Omental fat pad (tissue), 4 donors: Measurements from ENCODE around the gene NPBWR2. TPM values are rescaled to one million over a fixed set of nuclear protein-coding genes. Genes with fewer than 3 reads are reported as not detected.
A peak's percentile ranks its signal among the peaks of the same experiment; 100 is the strongest.
"Not testable (repeated sequence)": the region's sequence is repeated elsewhere in the genome, so short reads cannot be mapped to it uniquely, and the experiment has no call there.

Source experiments
- ATAC-seq: fragments of 150-250 bp; one replicate; pipeline ENCODE4 v1.9.1; 2016; ENCODE audit warnings: mild to moderate bottlenecking, moderate library complexity; ENCODE audit not compliant: low FRiP score
- DNase-seq: peaks from one replicate; pipeline ENCODE4 v3.0.0-alpha.2; 2019; ENCODE audit warnings: low spot score
- total RNA-seq, 4 donors: library from RNA; depleted of rRNA; stranded (reverse); fragments of >200 nt; gene quantifications; one replicate each; pipeline ENCODE4 v1.1.0, GENCODE V29; 2016
- TF ChIP-seq, protein P1 (sequence below), 3 donors: fragments of 450-650 bp; IDR thresholded peaks; one replicate each; pipeline ENCODE4 v1.5.1; 2016 to 2017; ENCODE audit warnings: antibody characterized with exemption in 3 of 3, mild to moderate bottlenecking in 3 of 3, moderate library complexity in 2 of 3

The NPBWR2 gene
- total RNA-seq, 4 donors from 2014 or later = not detected

- DNase-seq (peak; percentile 7), ATAC-seq (no peak)
- TF ChIP-seq, protein P1, sequence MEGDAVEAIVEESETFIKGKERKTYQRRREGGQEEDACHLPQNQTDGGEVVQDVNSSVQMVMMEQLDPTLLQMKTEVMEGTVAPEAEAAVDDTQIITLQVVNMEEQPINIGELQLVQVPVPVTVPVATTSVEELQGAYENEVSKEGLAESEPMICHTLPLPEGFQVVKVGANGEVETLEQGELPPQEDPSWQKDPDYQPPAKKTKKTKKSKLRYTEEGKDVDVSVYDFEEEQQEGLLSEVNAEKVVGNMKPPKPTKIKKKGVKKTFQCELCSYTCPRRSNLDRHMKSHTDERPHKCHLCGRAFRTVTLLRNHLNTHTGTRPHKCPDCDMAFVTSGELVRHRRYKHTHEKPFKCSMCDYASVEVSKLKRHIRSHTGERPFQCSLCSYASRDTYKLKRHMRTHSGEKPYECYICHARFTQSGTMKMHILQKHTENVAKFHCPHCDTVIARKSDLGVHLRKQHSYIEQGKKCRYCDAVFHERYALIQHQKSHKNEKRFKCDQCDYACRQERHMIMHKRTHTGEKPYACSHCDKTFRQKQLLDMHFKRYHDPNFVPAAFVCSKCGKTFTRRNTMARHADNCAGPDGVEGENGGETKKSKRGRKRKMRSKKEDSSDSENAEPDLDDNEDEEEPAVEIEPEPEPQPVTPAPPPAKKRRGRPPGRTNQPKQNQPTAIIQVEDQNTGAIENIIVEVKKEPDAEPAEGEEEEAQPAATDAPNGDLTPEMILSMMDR (IDR thresholded peaks at IDR 0.05) = no peak
Measured at GRCh38 chr20:64133951-64134407, 26.6 kb upstream of the NPBWR2 start.

DNA sequence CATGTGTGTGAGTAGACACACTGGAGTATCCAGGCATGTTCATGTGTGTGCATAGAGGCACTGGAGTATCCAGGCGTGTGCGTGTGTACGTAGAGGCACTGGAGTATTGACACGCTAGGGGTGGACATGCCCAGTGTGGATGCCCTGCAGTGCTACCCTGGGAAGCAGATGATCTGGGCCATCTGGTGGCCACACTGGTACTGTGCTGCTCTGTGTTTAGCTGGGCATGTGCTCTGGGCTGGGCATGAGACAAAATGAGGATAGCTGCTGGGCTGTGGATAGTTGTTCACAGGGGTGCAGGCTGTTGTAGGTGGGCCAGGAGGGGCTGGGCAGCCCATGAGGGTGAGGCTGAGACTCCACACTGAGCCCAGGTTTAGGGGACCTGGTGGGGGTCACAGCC lies 24.0 kb upstream of the NPBWR2 start:
- DNase-seq (peak; percentile 10), ATAC-seq (no peak)
- TF ChIP-seq, protein P1 (IDR thresholded peaks at IDR 0.05) = no peak

- DNase-seq (no peak), ATAC-seq (no peak)
- TF ChIP-seq, protein P1 (IDR thresholded peaks at IDR 0.05) = no peak
Measured at GRCh38 chr20:64130876-64131275, 23.5 kb upstream of the NPBWR2 start.

- TF ChIP-seq, protein P1 (IDR thresholded peaks at IDR 0.05) = no peak
- ATAC-seq (no peak), DNase-seq (no peak)
Measured at GRCh38 chr20:64130271-64130670, 22.9 kb upstream of the NPBWR2 start.

DNA sequence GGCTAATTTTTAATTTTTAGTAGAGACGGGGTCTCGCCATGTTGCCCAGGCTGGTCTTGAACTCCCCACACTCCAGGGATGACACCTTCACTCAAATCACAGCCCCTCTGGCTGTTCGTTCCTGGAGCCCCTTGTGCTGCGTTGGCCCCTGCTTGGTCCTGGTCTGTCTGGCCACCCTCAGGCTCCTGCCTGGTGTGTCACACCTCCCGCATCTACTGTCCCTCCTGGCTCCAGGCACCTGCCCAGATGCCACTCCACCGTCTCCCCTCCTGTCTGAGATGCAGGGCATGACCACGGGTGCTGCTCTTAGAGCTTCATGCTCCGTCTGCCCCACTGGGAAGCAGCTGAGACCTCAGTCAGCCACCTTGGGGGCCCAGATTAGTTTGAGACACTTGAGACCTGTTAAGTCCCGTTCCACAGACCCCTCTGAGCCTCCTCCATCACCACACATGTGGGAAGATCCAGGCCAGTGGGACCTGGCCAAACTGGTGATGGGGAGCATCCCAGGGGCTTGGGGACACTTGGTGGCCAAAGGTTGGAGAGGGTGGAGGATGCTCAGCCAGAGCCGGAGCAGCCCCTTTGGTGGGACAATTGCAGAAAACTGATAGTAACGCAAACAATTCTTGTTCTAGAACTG lies 21.9 kb upstream of the NPBWR2 start:
- ATAC-seq = no peak
- TF ChIP-seq, protein P1 (IDR thresholded peaks at IDR 0.05) = no peak
- peak; percentile 2 for DNase-seq

DNA sequence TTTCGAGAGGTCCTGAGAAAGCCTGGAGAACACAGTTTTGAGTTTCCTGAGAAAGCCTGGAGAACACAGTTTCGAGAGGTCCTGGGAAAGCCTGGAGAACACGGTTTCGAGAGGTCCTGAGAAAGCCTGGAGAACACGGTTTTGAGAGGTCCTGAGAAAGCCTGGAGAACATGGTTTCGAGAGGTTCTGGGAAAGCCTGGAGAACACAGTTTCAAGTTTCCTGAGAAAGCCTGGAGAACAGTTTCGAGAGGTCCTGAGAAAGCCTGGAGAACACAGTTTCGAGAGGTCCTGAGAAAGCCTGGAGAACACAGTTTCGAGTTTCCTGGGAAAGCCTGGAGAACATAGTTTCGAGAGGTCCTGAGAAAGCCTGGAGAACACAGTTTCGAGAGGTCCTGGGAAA lies 16.2 kb upstream of the NPBWR2 start:
- ATAC-seq, DNase-seq: not testable (repeated sequence)

DNA sequence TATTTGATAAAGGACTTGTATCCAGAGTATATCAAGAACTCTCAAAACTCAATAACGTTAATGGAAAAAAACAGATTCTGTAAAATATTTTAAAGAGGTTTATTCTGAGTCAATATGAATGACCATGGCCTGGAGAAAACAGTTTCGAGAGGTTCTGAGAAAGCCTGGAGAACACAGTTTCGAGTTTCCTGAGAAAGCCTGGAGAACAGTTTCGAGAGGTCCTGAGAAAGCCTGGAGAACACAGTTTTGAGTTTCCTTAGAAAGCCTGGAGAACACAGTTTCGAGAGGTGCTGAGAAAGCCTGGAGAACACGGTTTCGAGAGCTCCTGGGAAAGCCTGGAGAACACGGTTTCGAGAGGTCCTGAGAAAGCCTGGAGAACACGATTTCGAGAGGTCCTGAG lies 15.6 kb upstream of the NPBWR2 start:
- DNase-seq, ATAC-seq: not testable (repeated sequence)

GRCh38 chr20:64121586-64121985 lies 14.2 kb upstream of the NPBWR2 start:
- TF ChIP-seq, protein P1 (IDR thresholded peaks at IDR 0.05) = no peak
- ATAC-seq (no peak), DNase-seq (no peak)
